ENCODE measurements around the gene HAPLN2.

Gene HAPLN2

GRCh38 chr1:156622581-156623297 is 3.5 kb downstream of the HAPLN2 start:
- Histone ChIP-seq H3K27me3 (peaks cover 19% of the 10 kb centered on the region), H3K4me3 (ENCODE audit: low read depth, low read length) (no peak overlapping the region), H3K4me1 (peaks cover 8% of the 10 kb centered on the region), H3K36me3 (no peaks in the 10 kb centered on the region), H3K9me3 (no peaks in the 10 kb centered on the region)
- no peak for DNase-seq
- no peak for TF ChIP-seq CTCF (IDR thresholded peaks at IDR 0.05; ENCODE audit: low read depth, low read length)

GRCh38 chr1:156623946-156624813 is 5.0 kb downstream of the HAPLN2 start:
- DNase-seq, result peak; percentile 82
- H3K4me1 ChIP-seq, result peaks cover 8% of the 10 kb centered on the region
- H3K36me3 ChIP-seq, result no peaks in the 10 kb centered on the region
- H3K27me3 ChIP-seq, result peaks cover 19% of the 10 kb centered on the region
- H3K4me3 ChIP-seq (ENCODE audit: low read depth, low read length), result peak overlapping the region; percentile 38
- no peaks in the 10 kb centered on the region for H3K9me3 ChIP-seq
- TF ChIP-seq CTCF (IDR thresholded peaks at IDR 0.05; ENCODE audit: low read depth, low read length), result peak; percentile 57

GRCh38 chr1:156624814-156625435 is 5.7 kb downstream of the HAPLN2 start:
- H3K4me1 ChIP-seq, result peaks cover 8% of the 10 kb centered on the region
- no peaks in the 10 kb centered on the region for H3K36me3 ChIP-seq
- H3K9me3 ChIP-seq, result no peaks in the 10 kb centered on the region
- H3K4me3 ChIP-seq (ENCODE audit: low read depth, low read length), result peak overlapping the region; percentile 44; the same call in 1 of the 2 replicates
- DNase-seq, result no peak
- peaks cover 19% of the 10 kb centered on the region for H3K27me3 ChIP-seq
- no peak for TF ChIP-seq CTCF (IDR thresholded peaks at IDR 0.05; ENCODE audit: low read depth, low read length)

GRCh38 chr1:156625436-156626078 is 6.3 kb downstream of the HAPLN2 start:
- Histone ChIP-seq H3K9me3 (no peaks in the 10 kb centered on the region), H3K4me3 (ENCODE audit: low read depth, low read length) (peak overlapping the region; percentile 44), H3K4me1 (peaks cover 8% of the 10 kb centered on the region), H3K27me3 (peaks cover 19% of the 10 kb centered on the region), H3K36me3 (no peaks in the 10 kb centered on the region)
- DNase-seq, result peak; percentile 85
- peak; percentile 88 for TF ChIP-seq CTCF (IDR thresholded peaks at IDR 0.05; ENCODE audit: low read depth, low read length)

- Histone ChIP-seq H3K27me3 (peaks cover 19% of the 10 kb centered on the region), H3K4me1 (peaks cover 8% of the 10 kb centered on the region), H3K9me3 (no peaks in the 10 kb centered on the region), H3K36me3 (no peaks in the 10 kb centered on the region), H3K4me3 (ENCODE audit: low read depth, low read length) (no peak overlapping the region)
- no peak for DNase-seq
- no peak for TF ChIP-seq CTCF (IDR thresholded peaks at IDR 0.05; ENCODE audit: low read depth, low read length)
Measured at GRCh38 chr1:156626079-156626438, 6.8 kb downstream of the HAPLN2 start.

Data from BE2C (cell line).